OCI-LY3 (cell line): Measurements from ENCODE around the gene CST7.

Source experiments
- EZH2phosphoT487 ChIP-seq: fragments of 200-600 bp; shearing (Covaris generic); IDR thresholded peaks from 2 replicates; pipeline ENCODE4 v1.6.1; 2018; ENCODE audit warnings: antibody characterized with exemption, mixed run types, low read depth
- TF ChIP-seq, protein P1 (sequence below): fragments of 200-600, 300-600 bp; sonication (generic); IDR thresholded peaks from 2 replicates; pipeline ENCODE4 v1.5.1; 2014; ENCODE audit warnings: antibody characterized with exemption, low read length, low read depth

GRCh38 chr20:24959591-24960301 lies 10.7 kb downstream of the CST7 start:
- TF ChIP-seq, protein P1, sequence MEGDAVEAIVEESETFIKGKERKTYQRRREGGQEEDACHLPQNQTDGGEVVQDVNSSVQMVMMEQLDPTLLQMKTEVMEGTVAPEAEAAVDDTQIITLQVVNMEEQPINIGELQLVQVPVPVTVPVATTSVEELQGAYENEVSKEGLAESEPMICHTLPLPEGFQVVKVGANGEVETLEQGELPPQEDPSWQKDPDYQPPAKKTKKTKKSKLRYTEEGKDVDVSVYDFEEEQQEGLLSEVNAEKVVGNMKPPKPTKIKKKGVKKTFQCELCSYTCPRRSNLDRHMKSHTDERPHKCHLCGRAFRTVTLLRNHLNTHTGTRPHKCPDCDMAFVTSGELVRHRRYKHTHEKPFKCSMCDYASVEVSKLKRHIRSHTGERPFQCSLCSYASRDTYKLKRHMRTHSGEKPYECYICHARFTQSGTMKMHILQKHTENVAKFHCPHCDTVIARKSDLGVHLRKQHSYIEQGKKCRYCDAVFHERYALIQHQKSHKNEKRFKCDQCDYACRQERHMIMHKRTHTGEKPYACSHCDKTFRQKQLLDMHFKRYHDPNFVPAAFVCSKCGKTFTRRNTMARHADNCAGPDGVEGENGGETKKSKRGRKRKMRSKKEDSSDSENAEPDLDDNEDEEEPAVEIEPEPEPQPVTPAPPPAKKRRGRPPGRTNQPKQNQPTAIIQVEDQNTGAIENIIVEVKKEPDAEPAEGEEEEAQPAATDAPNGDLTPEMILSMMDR = no peak
- no peak for TF ChIP-seq EZH2phosphoT487
